ENCODE results near the gene SCP2D1. TPM values are rescaled to one million over a fixed set of nuclear protein-coding genes. Genes with fewer than 3 reads are reported as not detected.

The SCP2D1 gene
- total RNA-seq, 1 donor, result not detected

GRCh38 chr20:18811904-18812303 lies 1.7 kb upstream of the SCP2D1 start:
- DNase-seq (ENCODE audit: low read depth in 2 of 3, low spot score in 2 of 3), result no peak

GRCh38 chr20:18815194-18815942 lies 1.8 kb downstream of the SCP2D1 start:
- no peak for DNase-seq (ENCODE audit: low read depth in 2 of 3, low spot score in 2 of 3)

- no peak for DNase-seq (ENCODE audit: low read depth in 2 of 3, low spot score in 2 of 3)
Observed at GRCh38 chr20:18822832-18823231, 9.2 kb downstream of the SCP2D1 start.

- peak in 2 of 3 donors; percentile 14 to 42 for DNase-seq (ENCODE audit: low read depth in 2 of 3, low spot score in 2 of 3)
Observed at GRCh38 chr20:18831830-18832499, 18.4 kb downstream of the SCP2D1 start.

- no peak for DNase-seq (ENCODE audit: low read depth in 2 of 3, low spot score in 2 of 3)
Observed at GRCh38 chr20:18832546-18833200, 19.1 kb downstream of the SCP2D1 start.

- no peak for DNase-seq (ENCODE audit: low read depth in 2 of 3, low spot score in 2 of 3)
Observed at GRCh38 chr20:18835466-18836256, 22.1 kb downstream of the SCP2D1 start.

- DNase-seq (ENCODE audit: low read depth in 2 of 3, low spot score in 2 of 3), result no peak
Observed at GRCh38 chr20:18837718-18838117, 24.1 kb downstream of the SCP2D1 start.

- DNase-seq (ENCODE audit: low read depth in 2 of 3, low spot score in 2 of 3), result no peak
Observed at GRCh38 chr20:18839507-18840247, 26.1 kb downstream of the SCP2D1 start.

- DNase-seq (ENCODE audit: low read depth in 2 of 3, low spot score in 2 of 3), result no peak
Observed at GRCh38 chr20:18840248-18840645, 26.7 kb downstream of the SCP2D1 start.

GRCh38 chr20:18845017-18845416 lies 31.4 kb downstream of the SCP2D1 start:
- no peak for DNase-seq (ENCODE audit: low read depth in 2 of 3, low spot score in 2 of 3)

- DNase-seq (ENCODE audit: low read depth in 2 of 3, low spot score in 2 of 3), result no peak
Observed at GRCh38 chr20:18847226-18847755, 33.7 kb downstream of the SCP2D1 start.

- DNase-seq (ENCODE audit: low read depth in 2 of 3, low spot score in 2 of 3), result no peak
Observed at GRCh38 chr20:18849131-18849530, 35.5 kb downstream of the SCP2D1 start.

- DNase-seq (ENCODE audit: low read depth in 2 of 3, low spot score in 2 of 3), result no peak
Observed at GRCh38 chr20:18851629-18852028, 38.0 kb downstream of the SCP2D1 start.

GRCh38 chr20:18852318-18852717 lies 38.7 kb downstream of the SCP2D1 start:
- no peak for DNase-seq (ENCODE audit: low read depth in 2 of 3, low spot score in 2 of 3)

GRCh38 chr20:18853216-18853615 lies 39.6 kb downstream of the SCP2D1 start:
- no peak for DNase-seq (ENCODE audit: low read depth in 2 of 3, low spot score in 2 of 3)

GRCh38 chr20:18853946-18854646 lies 40.5 kb downstream of the SCP2D1 start:
- no peak for DNase-seq (ENCODE audit: low read depth in 2 of 3, low spot score in 2 of 3)

GRCh38 chr20:18855882-18856281 lies 42.3 kb downstream of the SCP2D1 start:
- no peak for DNase-seq (ENCODE audit: low read depth in 2 of 3, low spot score in 2 of 3)

- DNase-seq (ENCODE audit: low read depth in 2 of 3, low spot score in 2 of 3), result no peak
Observed at GRCh38 chr20:18856873-18857272, 43.3 kb downstream of the SCP2D1 start.

GRCh38 chr20:18857640-18858039 lies 44.1 kb downstream of the SCP2D1 start:
- DNase-seq (ENCODE audit: low read depth in 2 of 3, low spot score in 2 of 3), result no peak
